ENCODE measurements around the gene GAS1.
A peak's percentile ranks its signal among the peaks of the same experiment; 100 is the strongest.

The GAS1 gene

DNA sequence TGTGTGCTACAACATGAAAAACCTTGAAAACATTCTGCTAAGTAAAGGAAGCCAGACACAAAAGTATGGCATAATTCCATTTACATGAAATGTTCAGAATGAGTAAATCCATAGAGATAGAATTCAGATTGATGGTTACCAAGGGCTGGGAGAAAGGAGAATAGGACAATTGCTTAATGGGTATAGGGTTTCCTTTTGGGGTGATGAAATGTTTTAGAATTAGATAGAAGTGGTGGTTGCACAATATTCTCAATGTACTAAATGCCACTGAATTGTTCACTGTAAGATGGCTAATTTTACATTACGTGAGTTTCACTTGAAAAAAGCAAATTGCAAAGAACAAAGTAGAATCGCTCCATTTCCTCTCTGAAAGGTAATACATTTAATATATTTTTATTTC is 43.0 kb upstream of the GAS1 start:
- no peaks in the 10 kb centered on the region for H3K27me3 ChIP-seq (ENCODE audit: insufficient read depth, poor library complexity, severe bottlenecking)
- TF ChIP-seq, protein P1, sequence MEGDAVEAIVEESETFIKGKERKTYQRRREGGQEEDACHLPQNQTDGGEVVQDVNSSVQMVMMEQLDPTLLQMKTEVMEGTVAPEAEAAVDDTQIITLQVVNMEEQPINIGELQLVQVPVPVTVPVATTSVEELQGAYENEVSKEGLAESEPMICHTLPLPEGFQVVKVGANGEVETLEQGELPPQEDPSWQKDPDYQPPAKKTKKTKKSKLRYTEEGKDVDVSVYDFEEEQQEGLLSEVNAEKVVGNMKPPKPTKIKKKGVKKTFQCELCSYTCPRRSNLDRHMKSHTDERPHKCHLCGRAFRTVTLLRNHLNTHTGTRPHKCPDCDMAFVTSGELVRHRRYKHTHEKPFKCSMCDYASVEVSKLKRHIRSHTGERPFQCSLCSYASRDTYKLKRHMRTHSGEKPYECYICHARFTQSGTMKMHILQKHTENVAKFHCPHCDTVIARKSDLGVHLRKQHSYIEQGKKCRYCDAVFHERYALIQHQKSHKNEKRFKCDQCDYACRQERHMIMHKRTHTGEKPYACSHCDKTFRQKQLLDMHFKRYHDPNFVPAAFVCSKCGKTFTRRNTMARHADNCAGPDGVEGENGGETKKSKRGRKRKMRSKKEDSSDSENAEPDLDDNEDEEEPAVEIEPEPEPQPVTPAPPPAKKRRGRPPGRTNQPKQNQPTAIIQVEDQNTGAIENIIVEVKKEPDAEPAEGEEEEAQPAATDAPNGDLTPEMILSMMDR (IDR thresholded peaks at IDR 0.05; ENCODE audit: poor library complexity, severe bottlenecking), result no peak
- ATAC-seq (ENCODE audit: low read depth) (peak; percentile 58), DNase-seq (ENCODE audit: low spot score) (no peak)
- no peak overlapping the region for H3K4me3 ChIP-seq (ENCODE audit: severe bottlenecking)
- H3K4me1 ChIP-seq (ENCODE audit: insufficient read depth, poor library complexity, severe bottlenecking), result peaks cover 12% of the 10 kb centered on the region
- H3K36me3 ChIP-seq (ENCODE audit: low read depth), result no peaks in the 10 kb centered on the region
- no peaks in the 10 kb centered on the region for H3K9me3 ChIP-seq (ENCODE audit: severe bottlenecking)
- no peak overlapping the region for H3K27ac ChIP-seq (ENCODE audit: poor library complexity, severe bottlenecking)

DNA sequence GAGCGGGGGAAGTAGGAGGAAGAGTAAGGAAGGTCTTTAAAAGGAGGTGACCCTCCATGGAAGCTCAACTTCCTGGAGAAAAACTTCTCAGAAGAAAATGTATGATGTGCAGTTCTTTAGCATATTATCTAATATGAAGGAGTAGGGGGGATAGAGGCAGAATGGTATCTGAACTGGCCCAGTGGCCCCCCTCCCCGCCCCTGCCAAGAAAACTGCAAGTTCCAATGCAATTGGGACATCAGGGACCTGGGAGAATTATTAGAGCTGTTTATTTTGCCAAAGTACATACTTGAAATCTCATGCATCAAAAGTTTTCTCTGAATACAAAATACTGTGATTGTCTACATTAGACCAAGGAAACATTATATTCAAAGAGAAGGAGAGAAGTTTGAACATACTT is 40.6 kb upstream of the GAS1 start:
- Histone ChIP-seq H3K36me3 (ENCODE audit: low read depth) (no peaks in the 10 kb centered on the region), H3K4me1 (ENCODE audit: insufficient read depth, poor library complexity, severe bottlenecking) (peaks cover 27% of the 10 kb centered on the region), H3K27me3 (ENCODE audit: insufficient read depth, poor library complexity, severe bottlenecking) (no peaks in the 10 kb centered on the region), H3K9me3 (ENCODE audit: severe bottlenecking) (no peaks in the 10 kb centered on the region), H3K27ac (ENCODE audit: poor library complexity, severe bottlenecking) (no peak overlapping the region), H3K4me3 (ENCODE audit: severe bottlenecking) (no peak overlapping the region)
- TF ChIP-seq, protein P1 (IDR thresholded peaks at IDR 0.05; ENCODE audit: poor library complexity, severe bottlenecking), result no peak
- ATAC-seq (ENCODE audit: low read depth) (no peak), DNase-seq (ENCODE audit: low spot score) (no peak)

DNA sequence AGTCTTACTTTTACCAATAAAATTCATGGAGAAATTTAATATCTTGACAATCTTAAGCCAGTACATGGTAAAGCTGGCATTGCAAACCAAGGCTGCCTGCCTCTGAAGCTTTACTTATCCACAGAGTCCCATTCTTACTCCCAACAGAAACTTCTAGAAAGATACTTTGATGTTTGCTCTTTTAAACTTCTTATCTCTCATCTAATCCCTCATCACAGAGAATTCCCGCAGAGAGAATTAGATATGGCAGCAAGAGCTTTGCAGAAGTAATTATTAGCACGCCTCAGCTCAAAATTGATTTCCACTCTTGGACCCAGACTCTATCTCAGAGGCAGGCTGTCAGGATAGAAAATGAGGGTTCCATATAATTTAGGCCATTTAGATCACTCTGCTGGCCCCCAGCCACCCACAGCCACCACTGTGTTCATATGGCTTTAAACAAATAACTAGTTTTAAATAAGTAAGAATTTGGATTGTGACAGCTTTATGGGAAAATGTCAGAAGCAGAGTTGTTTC is 37.9 kb upstream of the GAS1 start:
- Histone ChIP-seq H3K27me3 (ENCODE audit: insufficient read depth, poor library complexity, severe bottlenecking) (no peaks in the 10 kb centered on the region), H3K36me3 (ENCODE audit: low read depth) (no peaks in the 10 kb centered on the region), H3K9me3 (ENCODE audit: severe bottlenecking) (no peaks in the 10 kb centered on the region), H3K27ac (ENCODE audit: poor library complexity, severe bottlenecking) (peak overlapping the region; percentile 93), H3K4me3 (ENCODE audit: severe bottlenecking) (no peak overlapping the region), H3K4me1 (ENCODE audit: insufficient read depth, poor library complexity, severe bottlenecking) (peaks cover 27% of the 10 kb centered on the region)
- no peak for DNase-seq (ENCODE audit: low spot score)
- no peak for ATAC-seq (ENCODE audit: low read depth)
- TF ChIP-seq, protein P1 (IDR thresholded peaks at IDR 0.05; ENCODE audit: poor library complexity, severe bottlenecking), result no peak

DNA sequence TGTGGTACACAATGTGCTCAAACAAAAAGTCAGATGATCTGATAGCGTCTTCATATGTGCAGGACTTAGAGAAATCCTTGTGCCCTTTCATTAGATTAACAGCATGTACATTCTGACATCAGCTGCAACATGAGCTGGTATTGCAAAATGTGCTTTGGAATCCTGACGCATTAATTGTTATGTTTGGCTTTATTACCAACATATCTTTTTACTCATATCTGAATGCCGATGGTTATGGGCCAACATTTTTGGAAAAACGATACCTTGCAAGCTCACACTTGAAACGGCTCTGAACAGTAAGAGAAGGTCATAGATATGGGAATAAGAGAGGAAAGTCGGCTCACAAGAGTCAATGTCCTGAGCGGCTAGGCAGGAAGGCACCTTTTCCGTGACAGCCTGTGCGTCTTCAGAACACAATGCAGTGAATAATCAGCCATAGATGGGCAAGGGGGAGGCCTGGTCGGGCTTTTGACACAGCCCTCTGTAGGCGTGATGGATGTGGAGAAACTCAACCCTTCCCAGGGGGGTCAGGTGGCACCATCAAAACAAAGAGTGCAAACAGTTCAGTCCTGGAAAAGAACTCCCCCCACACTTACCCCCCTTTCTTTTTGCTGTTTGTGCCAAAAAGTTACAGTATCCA is 36.4 kb upstream of the GAS1 start:
- Histone ChIP-seq H3K4me1 (ENCODE audit: insufficient read depth, poor library complexity, severe bottlenecking) (peaks cover 37% of the 10 kb centered on the region), H3K36me3 (ENCODE audit: low read depth) (no peaks in the 10 kb centered on the region), H3K4me3 (ENCODE audit: severe bottlenecking) (no peak overlapping the region), H3K27ac (ENCODE audit: poor library complexity, severe bottlenecking) (peak overlapping the region; percentile 93), H3K27me3 (ENCODE audit: insufficient read depth, poor library complexity, severe bottlenecking) (no peaks in the 10 kb centered on the region), H3K9me3 (ENCODE audit: severe bottlenecking) (no peaks in the 10 kb centered on the region)
- peak; percentile 90 for ATAC-seq (ENCODE audit: low read depth)
- TF ChIP-seq, protein P1 (IDR thresholded peaks at IDR 0.05; ENCODE audit: poor library complexity, severe bottlenecking), result no peak
- peak; percentile 66 for DNase-seq (ENCODE audit: low spot score)

DNA sequence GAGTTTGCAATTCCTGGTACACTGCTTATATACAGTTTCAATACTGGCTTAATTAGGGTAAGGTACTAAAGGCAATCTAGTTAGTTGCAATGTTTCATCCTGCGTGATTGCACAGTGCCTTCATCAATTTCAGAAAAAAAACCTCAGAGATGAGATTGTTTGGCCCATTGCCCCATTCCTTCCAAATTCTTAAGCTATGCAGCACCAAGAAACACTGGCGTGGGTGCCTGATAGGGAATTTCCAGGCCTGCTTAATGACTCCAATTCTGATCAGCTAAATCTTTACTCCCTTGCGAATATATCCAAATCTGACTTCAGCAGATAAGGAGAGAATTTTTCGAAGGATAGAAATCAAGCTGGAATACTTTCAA is 35.9 kb upstream of the GAS1 start:
- TF ChIP-seq, protein P1 (IDR thresholded peaks at IDR 0.05; ENCODE audit: poor library complexity, severe bottlenecking), result no peak
- Histone ChIP-seq H3K4me3 (ENCODE audit: severe bottlenecking) (no peak overlapping the region), H3K27ac (ENCODE audit: poor library complexity, severe bottlenecking) (peak overlapping the region; percentile 93), H3K4me1 (ENCODE audit: insufficient read depth, poor library complexity, severe bottlenecking) (peaks cover 42% of the 10 kb centered on the region), H3K27me3 (ENCODE audit: insufficient read depth, poor library complexity, severe bottlenecking) (no peaks in the 10 kb centered on the region), H3K36me3 (ENCODE audit: low read depth) (no peaks in the 10 kb centered on the region), H3K9me3 (ENCODE audit: severe bottlenecking) (no peaks in the 10 kb centered on the region)
- ATAC-seq (ENCODE audit: low read depth), result peak; percentile 66
- peak; percentile 73 for DNase-seq (ENCODE audit: low spot score)

Measured in RWPE2 (cell line).